Measurements from ENCODE around the gene SPOP. TPM values are rescaled to one million over a fixed set of nuclear protein-coding genes. Genes with fewer than 3 reads are reported as not detected.
"Not testable (repeated sequence)": the region's sequence is repeated elsewhere in the genome, so short reads cannot be mapped to it uniquely, and the experiment has no call there.

The SPOP gene
- total RNA-seq, 1 experiment from 2014 or later = 47.5 TPM

- no peak for DNase-seq (ENCODE audit: low read depth)
Measured at GRCh38 chr17:49695698-49696232, 17.9 kb upstream of the SPOP start.

GRCh38 chr17:49694847-49695697 lies 17.2 kb upstream of the SPOP start:
- DNase-seq (ENCODE audit: low read depth) = peak; percentile 24

GRCh38 chr17:49692751-49693150 lies 14.9 kb upstream of the SPOP start:
- peak; percentile 36 for DNase-seq (ENCODE audit: low read depth)

- DNase-seq (ENCODE audit: low read depth) = peak; percentile 27
Measured at GRCh38 chr17:49691677-49692191, 13.8 kb upstream of the SPOP start.

GRCh38 chr17:49691086-49691676 lies 13.3 kb upstream of the SPOP start:
- DNase-seq (ENCODE audit: low read depth) = peak; percentile 94

- DNase-seq (ENCODE audit: low read depth) = no peak
Measured at GRCh38 chr17:49690256-49690655, 12.4 kb upstream of the SPOP start.

GRCh38 chr17:49688848-49689247 lies 11.0 kb upstream of the SPOP start:
- no peak for DNase-seq (ENCODE audit: low read depth)

- peak; percentile 37 for DNase-seq (ENCODE audit: low read depth)
Measured at GRCh38 chr17:49687878-49688491, 10.1 kb upstream of the SPOP start.

GRCh38 chr17:49681106-49681979 lies 3.4 kb upstream of the SPOP start:
- no peak for DNase-seq (ENCODE audit: low read depth)

- DNase-seq (ENCODE audit: low read depth) = no peak
Measured at GRCh38 chr17:49680314-49680713, 2.4 kb upstream of the SPOP start.

GRCh38 chr17:49677134-49677932 lies 564 bp downstream of the SPOP start:
- DNase-seq (ENCODE audit: low read depth) = peak; percentile 88

GRCh38 chr17:49676276-49676868 lies 1.5 kb downstream of the SPOP start:
- peak; percentile 83 for DNase-seq (ENCODE audit: low read depth)

GRCh38 chr17:49674507-49674906 lies 3.4 kb downstream of the SPOP start:
- DNase-seq (ENCODE audit: low read depth) = no peak

- not testable (repeated sequence) for DNase-seq (ENCODE audit: low read depth)
Measured at GRCh38 chr17:49673679-49674078, 4.2 kb downstream of the SPOP start.

GRCh38 chr17:49670641-49671040 lies 7.3 kb downstream of the SPOP start:
- DNase-seq (ENCODE audit: low read depth) = no peak

- no peak for DNase-seq (ENCODE audit: low read depth)
Measured at GRCh38 chr17:49670002-49670401, 7.9 kb downstream of the SPOP start.

GRCh38 chr17:49667854-49668253 lies 10.0 kb downstream of the SPOP start:
- no peak for DNase-seq (ENCODE audit: low read depth)

GRCh38 chr17:49664706-49665211 lies 13.1 kb downstream of the SPOP start:
- no peak for DNase-seq (ENCODE audit: low read depth)

GRCh38 chr17:49659661-49660382 lies 18.1 kb downstream of the SPOP start:
- DNase-seq (ENCODE audit: low read depth) = no peak

Measured in M059J (cell line).